Upper lobe of left lung (tissue), 6 donors: Measurements from ENCODE around the gene KDM2A. TPM values are rescaled to one million over a fixed set of nuclear protein-coding genes. Genes with fewer than 3 reads are reported as not detected.
A peak's percentile ranks its signal among the peaks of the same experiment; 100 is the strongest.

Source experiments
- ATAC-seq, 2 donors: fragments of 200-7000 bp; cut with Tn5 transposase; one replicate each; pipeline ENCODE4 v1.9.1; 2022; ENCODE audit warnings: mild to moderate bottlenecking in 2 of 2, moderate library complexity in 2 of 2; ENCODE audit not compliant: low FRiP score in 2 of 2
- DNase-seq, 2 donors: peaks; one replicate each; pipeline ENCODE4 v3.0.0-alpha.2; 2019 to 2020
- H3K27ac ChIP-seq, 4 donors: fragments of 200-600 bp; sonication (generic); one replicate each; pipeline ENCODE4 v1.5.1; 2016 to 2019
- H3K27me3 ChIP-seq, 4 donors: fragments of 200-600 bp; sonication (generic); one replicate each; pipeline ENCODE4 v1.5.1; 2017 to 2019
- H3K36me3 ChIP-seq, 4 donors: fragments of 200-600 bp; sonication (generic); one replicate each; pipeline ENCODE4 v1.5.1; 2016 to 2019
- H3K4me1 ChIP-seq, 4 donors: fragments of 200-600 bp; sonication (generic); one replicate each; pipeline ENCODE4 v1.5.1; 2018 to 2019
- H3K4me3 ChIP-seq, 4 donors: fragments of 200-600 bp; sonication (generic); one replicate each; pipeline ENCODE4 v1.5.1; 2017 to 2019; ENCODE audit warnings: mild to moderate bottlenecking in 2 of 4, moderate library complexity in 1 of 4
- H3K9me3 ChIP-seq, 4 donors: fragments of 200-600 bp; sonication (generic); one replicate each; pipeline ENCODE4 v1.5.1; 2018 to 2019
- CTCF ChIP-seq, 6 experiments: fragments of 450-650 bp in 4 of 6; fragments of 200-600 bp in 2 of 6; sonication (generic) in 2 of 6; IDR thresholded peaks; one replicate each; pipeline ENCODE4 v1.5.1; 2016 to 2019; ENCODE audit warnings: antibody characterized with exemption in 6 of 6
- EP300 ChIP-seq, 4 donors: sonication (generic); formaldehyde crosslinking; IDR thresholded peaks; one replicate each; pipeline ENCODE4 v1.5.1; 2017; ENCODE audit warnings: antibody characterized with exemption in 4 of 4, control low read depth in 2 of 4
- POLR2A ChIP-seq, 4 donors: fragments of 450-650 bp; IDR thresholded peaks; one replicate each; pipeline ENCODE4 v1.5.1; 2016 to 2017; ENCODE audit warnings: antibody characterized with exemption in 4 of 4, mild to moderate bottlenecking in 2 of 4
- POLR2AphosphoS5 ChIP-seq, 2 donors: sonication (generic); formaldehyde crosslinking; IDR thresholded peaks; one replicate each; pipeline ENCODE4 v1.5.1; 2017; ENCODE audit warnings: antibody characterized with exemption in 2 of 2
- WGBS, 2 donors: methylation state at CpG; one replicate each; pipeline ENCODE4 v1.1.5; 2017 to 2018; 5-methylcytosine and 5-hydroxymethylcytosine counted together
- total RNA-seq, 6 donors: library from RNA; depleted of rRNA in 4 of 6; stranded (reverse); fragments of >200 nt in 4 of 6; gene quantifications; one replicate each; pipeline versions ENCODE4 v1.1.0 to v1.2.1, GENCODE V29; 2016 to 2021
- donor health status: DM: no; HTN: no; CAD: no; lungs with moderate emphysema.
- donor health status: DM: no; HTN: yes; CAD: no; lungs with severe emphysema.

KDM2A gene
- total RNA-seq, 6 donors from 2014 or later: 63.1 to 229 (median 74.0) TPM

GRCh38 chr11:67272327-67273259 is 153.5 kb downstream of the KDM2A start:
- Histone ChIP-seq H3K27me3 (no peaks in the 10 kb centered on the region), H3K4me1 (peaks cover 98 to 100% (median 100%) of the 10 kb centered on the region in 4 donors), H3K36me3 (peaks cover 0 to 16% (median 3%) of the 10 kb centered on the region in 4 donors), H3K4me3 (peak overlapping the region in 2 of 4 donors; percentile 1 to 16), H3K9me3 (no peaks in the 10 kb centered on the region), H3K27ac (peak overlapping the region; percentile 80 to 99 (median 94))
- ATAC-seq: peak in 1 of 2 donors; percentile 13
- 33 to 63% methylated on average over 4 to 20 of the region's 23 CpGs for WGBS, 2 donors
- TF ChIP-seq EP300 (IDR thresholded peaks at IDR 0.05) (no peak), POLR2A (IDR thresholded peaks at IDR 0.05) (no peak), CTCF (IDR thresholded peaks at IDR 0.05) (no peak), POLR2AphosphoS5 (IDR thresholded peaks at IDR 0.05) (no peak)
- peak; percentile 33 to 75 for DNase-seq

GRCh38 chr11:67273260-67273990 is 154.4 kb downstream of the KDM2A start:
- peak in 1 of 2 donors; percentile 68 for DNase-seq
- no peak for ATAC-seq
- TF ChIP-seq CTCF (IDR thresholded peaks at IDR 0.05) (no peak), EP300 (IDR thresholded peaks at IDR 0.05) (no peak)
- H3K27ac ChIP-seq: peak overlapping the region; percentile 80 to 99 (median 94)
- peaks cover 98 to 100% (median 100%) of the 10 kb centered on the region in 4 donors for H3K4me1 ChIP-seq
- 22 to 45% methylated on average over 11 to 14 of the region's 14 CpGs for whole genome bisulfite sequencing, 2 donors
- H3K4me3 ChIP-seq: no peak overlapping the region
- no peaks in the 10 kb centered on the region for H3K27me3 ChIP-seq
- H3K9me3 ChIP-seq: no peaks in the 10 kb centered on the region
- H3K36me3 ChIP-seq: peaks cover 0 to 17% (median 4%) of the 10 kb centered on the region in 4 donors

- H3K4me3 ChIP-seq: peak overlapping the region in 1 of 4 donors; percentile 0
- WGBS, 2 donors: 52 to 61% methylated on average over 15 to 24 of the region's 35 CpGs
- TF ChIP-seq EP300 (IDR thresholded peaks at IDR 0.05) (no peak), POLR2AphosphoS5 (IDR thresholded peaks at IDR 0.05) (peak in 1 of 2 donors; percentile 47), POLR2A (IDR thresholded peaks at IDR 0.05) (no peak)
- ATAC-seq (no peak), DNase-seq (peak; percentile 31 to 76)
- no peaks in the 10 kb centered on the region for H3K9me3 ChIP-seq
- peaks cover 6 to 24% (median 14%) of the 10 kb centered on the region in 4 donors for H3K36me3 ChIP-seq
- peaks cover 91 to 100% (median 96%) of the 10 kb centered on the region in 4 donors for H3K4me1 ChIP-seq
- no peaks in the 10 kb centered on the region for H3K27me3 ChIP-seq
- H3K27ac ChIP-seq: peak overlapping the region; percentile 92 to 99 (median 97)
Observed at GRCh38 chr11:67274768-67275605, 155.9 kb downstream of the KDM2A start.

- 81 to 82% methylated on average over 10 to 17 of the region's 17 CpGs for WGBS, 2 donors
- no peaks in the 10 kb centered on the region for H3K9me3 ChIP-seq
- no peaks in the 10 kb centered on the region for H3K27me3 ChIP-seq
- H3K4me3 ChIP-seq: peak overlapping the region in 1 of 4 donors; percentile 0
- ATAC-seq (no peak), DNase-seq (peak; percentile 20 to 51)
- peaks cover 83 to 97% (median 91%) of the 10 kb centered on the region in 4 donors for H3K4me1 ChIP-seq
- peak overlapping the region; percentile 92 to 99 (median 97) for H3K27ac ChIP-seq
- H3K36me3 ChIP-seq: peaks cover 12 to 32% (median 22%) of the 10 kb centered on the region in 4 donors
- TF ChIP-seq CTCF (IDR thresholded peaks at IDR 0.05) (no peak), POLR2AphosphoS5 (IDR thresholded peaks at IDR 0.05) (no peak), POLR2A (IDR thresholded peaks at IDR 0.05) (no peak), EP300 (IDR thresholded peaks at IDR 0.05) (no peak)
Observed at GRCh38 chr11:67275606-67276409, 156.7 kb downstream of the KDM2A start.
